ENCODE results near the gene XPC. TPM values are rescaled to one million over a fixed set of nuclear protein-coding genes. Genes with fewer than 3 reads are reported as not detected.

XPC gene
- polyA plus RNA-seq, 1 donor from 2014 or later: 21.9 TPM

GRCh38 chr3:14128724-14129123, 49.7 kb downstream of the XPC start:
- TF ChIP-seq CTCF (IDR thresholded peaks at IDR 0.05; ENCODE audit: poor library complexity, severe bottlenecking) (no peak), RAD21 (conservative IDR thresholded peaks at IDR 0.05) (no peak), TAF1 (IDR thresholded peaks at IDR 0.05; ENCODE audit: low read depth) (no peak), REST (IDR thresholded peaks at IDR 0.05; ENCODE audit: borderline replicate concordance) (no peak), MXI1 (conservative IDR thresholded peaks at IDR 0.05; ENCODE audit: poor library complexity, severe bottlenecking) (no peak), SMC3 (conservative IDR thresholded peaks at IDR 0.05; ENCODE audit: poor library complexity) (no peak), POLR2AphosphoS5 (IDR thresholded peaks at IDR 0.05) (no peak), EZH2 (IDR thresholded peaks at IDR 0.05; ENCODE audit: borderline replicate concordance, insufficient read depth, low read length, poor library complexity, severe bottlenecking) (no peak), EP300 (conservative IDR thresholded peaks at IDR 0.05; ENCODE audit: poor library complexity, severe bottlenecking) (no peak)
- peaks cover 37% of the 10 kb centered on the region for H3K79me2 ChIP-seq (replicated peaks; ENCODE audit: insufficient read depth, low read length)
- H3K9ac ChIP-seq (ENCODE audit: low read length): no peak overlapping the region
- no peaks in the 10 kb centered on the region for H3K9me2 ChIP-seq (ENCODE audit: insufficient read depth, low read length)
- H3K9me3 ChIP-seq (ENCODE audit: low read length): no peaks in the 10 kb centered on the region
- H2AFZ ChIP-seq (ENCODE audit: low read depth, low read length): no peak overlapping the region
- H3K4me3 ChIP-seq (ENCODE audit: low read length): no peak overlapping the region
- no peaks in the 10 kb centered on the region for H4K20me1 ChIP-seq (ENCODE audit: insufficient read depth)
- no peaks in the 10 kb centered on the region for H3K27me3 ChIP-seq (ENCODE audit: insufficient read depth, low read depth, low read length)
- H3K4me2 ChIP-seq (ENCODE audit: low read length): no peak overlapping the region
- H3K27ac ChIP-seq (ENCODE audit: low read length): no peak overlapping the region
- no peaks in the 10 kb centered on the region for H3F3A ChIP-seq (ENCODE audit: insufficient read depth, low read length, poor library complexity, severe bottlenecking)
- H3K36me3 ChIP-seq (ENCODE audit: insufficient read depth, low read length): peaks cover 9% of the 10 kb centered on the region

- Histone ChIP-seq H3K9me3 (ENCODE audit: low read length) (no peaks in the 10 kb centered on the region), H3K9ac (ENCODE audit: low read length) (no peak overlapping the region), H3K36me3 (ENCODE audit: insufficient read depth, low read length) (peaks cover 9% of the 10 kb centered on the region), H2AFZ (ENCODE audit: low read depth, low read length) (no peak overlapping the region), H3K4me2 (ENCODE audit: low read length) (no peak overlapping the region), H3K27me3 (ENCODE audit: insufficient read depth, low read depth, low read length) (no peaks in the 10 kb centered on the region), H3K79me2 (replicated peaks; ENCODE audit: insufficient read depth, low read length) (peaks cover 37% of the 10 kb centered on the region), H3K27ac (ENCODE audit: low read length) (no peak overlapping the region), H3K9me2 (ENCODE audit: insufficient read depth, low read length) (no peaks in the 10 kb centered on the region), H4K20me1 (ENCODE audit: insufficient read depth) (no peaks in the 10 kb centered on the region), H3F3A (ENCODE audit: insufficient read depth, low read length, poor library complexity, severe bottlenecking) (no peaks in the 10 kb centered on the region), H3K4me3 (ENCODE audit: low read length) (peak overlapping the region; percentile 96)
- TF ChIP-seq TAF1 (IDR thresholded peaks at IDR 0.05; ENCODE audit: low read depth) (no peak), POLR2AphosphoS5 (IDR thresholded peaks at IDR 0.05) (no peak), SMC3 (conservative IDR thresholded peaks at IDR 0.05; ENCODE audit: poor library complexity) (no peak), MXI1 (conservative IDR thresholded peaks at IDR 0.05; ENCODE audit: poor library complexity, severe bottlenecking) (no peak), RAD21 (conservative IDR thresholded peaks at IDR 0.05) (no peak), EZH2 (IDR thresholded peaks at IDR 0.05; ENCODE audit: borderline replicate concordance, insufficient read depth, low read length, poor library complexity, severe bottlenecking) (no peak), REST (IDR thresholded peaks at IDR 0.05; ENCODE audit: borderline replicate concordance) (no peak), EP300 (conservative IDR thresholded peaks at IDR 0.05; ENCODE audit: poor library complexity, severe bottlenecking) (no peak), CTCF (IDR thresholded peaks at IDR 0.05; ENCODE audit: poor library complexity, severe bottlenecking) (no peak)
These were observed 50.8 kb downstream of the XPC start for GRCh38 chr3:14127516-14128161.
